C4-2B (cell line): ENCODE data around the gene VTCN1.

Experiments
- ZFX ChIP-seq: fragments of 450-650 bp; IDR thresholded peaks from 2 replicates; pipeline ENCODE4 v1.6.1; 2017
- TF ChIP-seq, protein P1 (sequence below): fragments of 450-650 bp; conservative IDR thresholded peaks from 2 replicates; pipeline ENCODE4 v1.5.1; 2017; ENCODE audit warnings: mild to moderate bottlenecking

DNA sequence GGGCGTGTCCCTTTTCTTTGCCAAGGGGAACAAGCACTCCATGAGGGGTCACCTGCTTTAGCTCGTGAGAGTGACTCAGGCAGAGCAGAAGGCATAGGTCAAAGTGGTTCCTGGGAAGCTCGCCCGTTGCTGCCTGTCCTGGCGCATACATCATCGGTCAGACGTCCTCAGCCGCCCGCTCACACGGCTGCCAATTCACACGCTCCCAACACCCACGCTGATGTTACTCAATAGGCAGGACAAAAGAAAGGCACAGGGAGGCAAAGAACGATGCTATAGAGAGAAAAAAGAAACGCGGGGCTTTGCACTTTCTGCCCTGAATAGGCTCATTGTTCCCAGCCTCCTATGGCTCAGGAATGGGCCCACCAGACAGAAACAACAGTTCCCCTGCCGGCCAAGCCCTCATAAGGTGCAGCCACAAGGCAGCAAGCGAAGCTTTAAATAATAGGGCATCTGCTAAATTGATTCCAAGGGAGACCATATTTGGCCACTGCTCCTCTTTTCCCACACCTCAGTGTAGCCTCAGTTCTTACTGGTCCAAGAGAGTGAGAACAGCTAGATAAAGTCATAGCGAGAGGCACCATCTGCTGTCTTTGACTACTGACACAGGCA lies 38.7 kb downstream of the VTCN1 start:
- TF ChIP-seq, protein P1, sequence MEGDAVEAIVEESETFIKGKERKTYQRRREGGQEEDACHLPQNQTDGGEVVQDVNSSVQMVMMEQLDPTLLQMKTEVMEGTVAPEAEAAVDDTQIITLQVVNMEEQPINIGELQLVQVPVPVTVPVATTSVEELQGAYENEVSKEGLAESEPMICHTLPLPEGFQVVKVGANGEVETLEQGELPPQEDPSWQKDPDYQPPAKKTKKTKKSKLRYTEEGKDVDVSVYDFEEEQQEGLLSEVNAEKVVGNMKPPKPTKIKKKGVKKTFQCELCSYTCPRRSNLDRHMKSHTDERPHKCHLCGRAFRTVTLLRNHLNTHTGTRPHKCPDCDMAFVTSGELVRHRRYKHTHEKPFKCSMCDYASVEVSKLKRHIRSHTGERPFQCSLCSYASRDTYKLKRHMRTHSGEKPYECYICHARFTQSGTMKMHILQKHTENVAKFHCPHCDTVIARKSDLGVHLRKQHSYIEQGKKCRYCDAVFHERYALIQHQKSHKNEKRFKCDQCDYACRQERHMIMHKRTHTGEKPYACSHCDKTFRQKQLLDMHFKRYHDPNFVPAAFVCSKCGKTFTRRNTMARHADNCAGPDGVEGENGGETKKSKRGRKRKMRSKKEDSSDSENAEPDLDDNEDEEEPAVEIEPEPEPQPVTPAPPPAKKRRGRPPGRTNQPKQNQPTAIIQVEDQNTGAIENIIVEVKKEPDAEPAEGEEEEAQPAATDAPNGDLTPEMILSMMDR, result no peak
- TF ChIP-seq ZFX, result no peak
